Ishikawa (cell line): ENCODE data around the gene EFCAB9.

Source experiments
- CREB1 ChIP-seq: IDR thresholded peaks from 2 replicates; pipeline ENCODE4 v1.6.1; 2012; ENCODE audit warnings: low read depth
- EP300 ChIP-seq: IDR thresholded peaks from 2 replicates; pipeline ENCODE4 v1.6.1; 2012; ENCODE audit warnings: borderline replicate concordance
- MAX ChIP-seq: IDR thresholded peaks from 2 replicates; pipeline ENCODE4 v1.6.1; 2012
- RAD21 ChIP-seq: IDR thresholded peaks from 2 replicates; pipeline ENCODE4 v1.6.1; 2012; ENCODE audit warnings: low read depth
- REST ChIP-seq: IDR thresholded peaks from 2 replicates; pipeline ENCODE4 v1.6.1; 2012; ENCODE audit warnings: low read depth, mild to moderate bottlenecking
- TAF1 ChIP-seq: IDR thresholded peaks from 2 replicates; pipeline ENCODE4 v1.6.1; 2012; ENCODE audit warnings: low read depth, mild to moderate bottlenecking

DNA sequence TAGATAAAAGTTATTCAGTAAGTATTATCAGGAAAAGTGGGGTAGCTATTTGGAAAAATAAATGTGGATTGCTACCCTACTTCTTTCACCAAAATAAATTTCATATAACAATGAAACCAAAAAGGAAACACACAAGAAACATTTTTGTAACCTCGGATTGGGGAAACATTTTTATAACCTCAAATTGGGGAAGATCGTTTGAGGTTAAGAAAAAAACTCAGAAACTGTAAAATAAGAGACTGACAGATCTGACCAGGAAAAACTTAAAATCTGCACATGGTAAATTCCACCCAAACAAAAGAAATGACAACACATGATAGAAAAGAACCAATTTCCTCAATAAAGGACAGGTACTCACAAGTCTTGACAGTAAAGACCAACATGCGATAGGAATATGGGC lies 13.5 kb downstream of the EFCAB9 start:
- TF ChIP-seq TAF1 = no peak
- TF ChIP-seq REST = no peak
- TF ChIP-seq RAD21 = no peak
- no peak for TF ChIP-seq MAX
- no peak for TF ChIP-seq CREB1
- no peak for TF ChIP-seq EP300
